Fibroblast of the conjunctiva (primary cell): ENCODE measurements around the gene MS4A4E.
"Not testable (repeated sequence)": the region's sequence is repeated elsewhere in the genome, so short reads cannot be mapped to it uniquely, and the experiment has no call there.

Source experiments
- DNase-seq: peaks from one replicate; pipeline ENCODE4 v3.0.0-alpha.2; 2010; ENCODE audit warnings: low read depth

The MS4A4E gene

GRCh38 chr11:60221181-60221580 lies 21.8 kb downstream of the MS4A4E start:
- DNase-seq, result no peak

DNA sequence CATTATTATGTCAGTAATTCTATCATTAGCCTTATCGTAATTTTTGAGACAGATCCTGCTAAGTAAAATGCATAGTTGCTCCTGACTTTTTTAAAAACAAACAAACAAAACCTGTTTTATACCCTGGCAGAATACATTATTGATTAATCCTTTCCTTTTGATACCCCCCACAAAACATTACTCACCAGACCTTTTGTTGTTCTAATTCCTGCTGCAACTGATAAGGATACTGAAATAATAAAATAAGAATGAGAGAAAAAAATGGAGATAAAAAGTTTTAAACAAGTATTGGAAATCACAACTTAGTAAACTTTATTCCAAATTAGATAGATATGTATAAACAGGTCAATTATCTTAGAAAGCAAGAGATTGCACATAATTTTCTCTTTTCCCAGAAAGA lies 28.6 kb downstream of the MS4A4E start:
- DNase-seq, result no peak

DNA sequence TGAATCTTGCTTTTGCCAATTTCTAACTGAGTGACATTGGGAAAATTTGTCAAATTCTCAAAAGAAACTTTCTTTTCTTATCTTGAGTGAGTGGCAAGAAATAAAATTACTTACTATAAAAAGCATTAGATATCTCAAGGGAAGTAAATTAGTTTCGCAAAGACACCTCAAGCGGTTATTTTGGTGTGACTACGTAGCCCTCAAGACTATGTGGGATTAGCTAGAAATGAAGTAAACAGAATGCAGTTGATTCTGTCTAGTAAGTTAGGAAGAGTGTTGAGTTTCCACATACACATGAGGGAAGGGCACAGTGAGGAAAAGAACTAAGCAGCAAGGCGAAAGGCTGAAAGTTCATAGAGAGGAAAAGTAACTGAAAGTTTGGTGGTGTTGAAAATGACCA lies 31.7 kb downstream of the MS4A4E start:
- no peak for DNase-seq

GRCh38 chr11:60209977-60210376 lies 33.0 kb downstream of the MS4A4E start:
- DNase-seq, result no peak

DNA sequence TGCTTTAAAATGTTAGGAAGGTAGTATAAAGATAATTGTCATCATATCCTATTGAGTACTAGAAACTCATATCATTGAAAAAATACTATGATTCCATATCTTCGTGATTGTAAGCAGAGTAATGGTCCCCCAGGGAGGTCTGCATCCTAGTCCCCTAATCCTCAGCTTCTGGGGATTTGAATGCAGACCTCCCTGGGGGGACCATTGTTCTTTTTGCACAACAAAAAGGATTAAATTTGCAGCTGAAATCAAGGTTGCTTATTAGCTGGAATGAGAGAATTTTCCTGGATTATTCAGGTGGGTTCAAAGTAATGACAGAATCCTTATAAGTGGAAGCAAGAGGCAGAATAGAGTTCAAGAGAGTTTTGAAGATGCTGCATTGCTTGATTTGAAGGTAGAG lies 34.0 kb downstream of the MS4A4E start:
- no peak for DNase-seq

DNA sequence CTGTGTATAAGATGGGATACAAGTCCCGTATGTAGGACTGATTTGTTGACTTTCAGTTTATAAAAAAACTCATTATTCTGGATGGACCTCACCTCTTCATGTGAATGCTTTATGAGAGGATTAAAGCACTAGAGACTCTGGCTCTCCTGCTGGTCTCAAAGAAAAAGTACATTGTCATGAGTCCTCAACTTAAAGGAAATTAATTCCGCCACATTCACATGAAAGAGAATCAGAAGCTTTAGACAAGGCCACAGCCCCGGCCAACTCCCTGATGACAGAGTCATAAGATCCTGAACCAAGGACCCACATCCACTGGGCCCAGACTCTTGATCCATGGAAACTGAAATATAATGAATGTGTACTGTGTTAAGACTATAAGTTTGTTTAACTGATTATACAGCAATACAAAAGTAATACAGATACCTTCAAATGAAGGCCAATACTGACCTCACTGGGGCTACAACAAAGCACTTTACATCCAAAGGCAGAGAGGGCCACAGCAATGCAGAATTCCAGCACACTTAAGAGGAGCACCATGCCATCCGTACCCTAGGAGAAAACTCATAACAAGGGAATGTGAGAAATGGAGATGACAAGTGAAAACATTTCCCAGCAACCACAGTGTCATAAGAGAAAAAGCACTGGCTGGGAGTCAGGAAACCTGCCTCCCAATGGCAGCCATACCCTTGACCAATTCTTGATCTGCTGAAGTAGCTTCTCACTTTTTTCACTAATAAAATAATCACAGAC lies 34.6 kb downstream of the MS4A4E start:
- DNase-seq, result no peak

GRCh38 chr11:60206616-60207015 lies 36.3 kb downstream of the MS4A4E start:
- no peak for DNase-seq

DNA sequence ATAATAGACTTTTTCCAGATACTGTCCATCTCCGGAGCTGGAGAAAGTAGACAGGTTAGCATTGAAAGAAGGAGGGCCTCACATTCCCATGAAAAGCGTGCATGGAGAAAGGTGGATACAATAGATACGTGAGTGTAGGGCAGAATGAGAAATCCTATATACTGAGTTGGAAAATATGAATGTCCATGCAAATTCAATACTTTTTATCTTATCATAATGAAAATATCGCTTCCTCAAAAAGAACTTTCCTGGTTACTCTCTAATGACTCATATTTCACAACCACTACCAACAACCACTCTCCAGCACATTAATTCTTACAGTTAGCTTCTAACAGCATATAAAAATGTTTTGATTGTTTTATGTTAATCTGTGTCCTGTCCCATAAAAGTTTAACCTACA lies 38.0 kb downstream of the MS4A4E start:
- no peak for DNase-seq

DNA sequence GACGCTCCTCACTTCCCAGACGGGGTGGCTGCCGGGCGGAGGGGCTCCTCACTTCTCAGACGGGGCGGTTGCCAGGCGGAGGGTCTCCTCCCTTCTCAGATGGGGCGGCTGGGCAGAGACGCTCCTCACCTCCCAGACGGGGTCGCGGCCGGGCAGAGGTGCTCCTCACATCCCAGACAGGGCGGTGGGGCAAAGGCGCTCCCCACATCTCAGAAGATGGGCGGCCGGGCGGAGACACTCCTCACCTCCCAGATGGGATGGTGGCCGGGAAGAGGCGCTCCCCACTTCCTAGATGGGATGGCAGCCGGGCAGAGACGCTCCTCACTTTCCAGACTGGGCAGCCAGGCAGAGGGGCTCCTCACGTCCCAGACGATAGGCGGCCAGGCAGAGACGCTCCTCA lies 41.6 kb downstream of the MS4A4E start:
- DNase-seq, result not testable (repeated sequence)

DNA sequence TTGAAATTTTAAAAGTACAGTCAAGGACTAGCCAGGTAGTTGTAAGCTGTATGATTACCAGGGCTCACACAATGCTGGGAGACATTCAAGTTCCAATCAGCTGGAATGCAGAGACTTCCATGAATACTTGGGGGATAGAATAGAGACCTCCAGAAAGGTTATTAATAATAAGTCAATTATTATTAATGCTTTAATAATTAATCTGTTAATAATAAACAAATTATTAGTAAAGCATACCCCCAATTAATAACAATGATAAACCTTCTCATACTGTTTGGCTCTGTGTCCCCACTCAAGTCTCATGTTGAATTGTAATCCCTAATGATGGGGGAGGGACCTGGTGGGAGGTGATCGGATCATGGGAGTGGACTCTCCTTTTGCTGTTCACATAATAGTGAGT lies 45.5 kb downstream of the MS4A4E start:
- no peak for DNase-seq

GRCh38 chr11:60195923-60196368 lies 47.0 kb downstream of the MS4A4E start:
- DNase-seq, result no peak

GRCh38 chr11:60194511-60194910 lies 48.4 kb downstream of the MS4A4E start:
- DNase-seq, result no peak

DNA sequence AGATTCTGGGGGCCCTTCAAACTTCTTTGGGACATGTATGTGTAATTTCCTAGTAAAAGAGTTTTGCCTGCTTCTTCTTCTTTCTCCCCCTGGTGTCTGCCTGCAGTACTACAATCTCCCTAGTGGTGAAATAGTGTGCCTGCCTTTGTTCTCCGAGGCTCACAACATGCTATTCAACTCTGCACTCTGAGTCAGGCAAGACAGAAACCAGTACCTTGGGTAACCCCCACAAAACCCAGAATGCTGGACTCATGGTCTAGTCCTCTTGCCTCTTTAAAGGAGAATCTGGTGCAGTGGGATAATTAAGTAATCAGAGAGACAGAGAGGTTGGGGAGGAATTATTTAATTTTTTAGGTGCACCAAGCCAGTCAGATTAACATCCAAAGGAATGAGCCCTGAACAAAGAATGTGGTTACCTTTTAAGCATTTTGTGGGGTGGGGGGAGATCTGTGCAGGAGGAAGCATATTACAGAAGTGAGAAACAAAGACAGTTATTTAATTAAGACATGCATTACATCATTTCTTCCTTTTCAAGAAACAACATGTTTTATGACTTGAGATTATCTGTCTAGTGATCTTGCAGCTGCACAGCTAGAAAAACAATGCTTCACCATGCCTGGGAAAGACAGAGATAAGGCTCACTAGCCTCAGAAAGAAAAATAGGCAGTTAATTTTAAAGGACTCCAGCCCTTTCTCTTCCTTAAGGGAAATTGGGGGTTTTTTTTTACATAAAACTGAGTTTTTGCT lies 49.1 kb downstream of the MS4A4E start:
- no peak for DNase-seq

DNA sequence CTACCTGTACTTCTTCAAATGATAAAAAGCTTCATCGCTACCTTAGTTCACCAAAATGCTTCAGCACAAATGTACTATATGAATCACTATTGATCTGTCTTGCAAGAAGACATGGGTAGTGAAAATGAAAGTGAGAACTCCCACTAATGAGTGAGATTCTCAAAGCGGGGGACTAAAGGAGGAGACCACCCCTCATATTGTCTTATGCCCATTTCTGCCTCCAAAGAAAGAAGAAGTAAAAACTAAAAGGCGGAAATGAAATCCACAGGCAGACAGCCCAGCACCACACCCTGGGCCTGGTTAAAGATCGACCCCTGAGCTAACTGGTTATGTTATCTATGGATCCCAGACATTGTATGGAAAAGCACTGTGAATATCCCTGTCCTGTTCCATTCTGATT lies 50.4 kb downstream of the MS4A4E start:
- DNase-seq, result not testable (repeated sequence)

GRCh38 chr11:60188481-60188880 lies 54.5 kb downstream of the MS4A4E start:
- DNase-seq, result not testable (repeated sequence)

DNA sequence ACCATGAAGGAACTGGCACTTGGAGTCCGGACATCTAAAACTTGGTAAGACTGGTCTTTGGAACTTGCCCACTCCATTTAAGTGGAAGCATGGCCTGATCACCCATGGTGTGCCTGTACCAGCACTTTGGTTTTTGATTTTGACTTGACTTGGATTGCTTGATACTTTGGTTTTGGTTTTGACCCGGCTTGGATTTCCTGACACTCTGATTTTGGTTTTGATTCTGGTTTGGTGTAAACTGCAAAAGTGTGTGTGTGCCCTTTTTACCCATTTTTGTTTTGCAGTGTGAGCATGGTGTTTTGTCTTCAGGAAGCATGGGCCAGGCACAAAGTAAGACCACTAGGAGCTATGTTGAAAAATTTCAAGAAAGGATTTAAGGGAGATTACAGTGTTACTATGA lies 56.8 kb downstream of the MS4A4E start:
- DNase-seq, result not testable (repeated sequence)

DNA sequence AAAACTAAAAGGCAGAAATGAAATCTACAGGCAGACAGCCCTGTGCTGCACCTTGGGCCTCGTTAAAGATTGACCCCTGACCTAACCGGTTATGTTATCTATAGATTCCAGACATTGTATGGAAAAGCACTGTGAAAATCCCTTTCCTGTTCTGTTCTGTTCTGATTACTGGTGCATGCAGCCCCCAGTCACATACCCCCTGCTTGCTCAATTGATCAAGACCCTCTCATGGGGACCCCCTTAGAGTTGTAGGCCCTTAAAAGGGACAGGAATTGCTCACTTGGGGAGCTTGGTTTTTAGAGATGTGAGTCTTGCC lies 57.5 kb downstream of the MS4A4E start:
- not testable (repeated sequence) for DNase-seq

DNA sequence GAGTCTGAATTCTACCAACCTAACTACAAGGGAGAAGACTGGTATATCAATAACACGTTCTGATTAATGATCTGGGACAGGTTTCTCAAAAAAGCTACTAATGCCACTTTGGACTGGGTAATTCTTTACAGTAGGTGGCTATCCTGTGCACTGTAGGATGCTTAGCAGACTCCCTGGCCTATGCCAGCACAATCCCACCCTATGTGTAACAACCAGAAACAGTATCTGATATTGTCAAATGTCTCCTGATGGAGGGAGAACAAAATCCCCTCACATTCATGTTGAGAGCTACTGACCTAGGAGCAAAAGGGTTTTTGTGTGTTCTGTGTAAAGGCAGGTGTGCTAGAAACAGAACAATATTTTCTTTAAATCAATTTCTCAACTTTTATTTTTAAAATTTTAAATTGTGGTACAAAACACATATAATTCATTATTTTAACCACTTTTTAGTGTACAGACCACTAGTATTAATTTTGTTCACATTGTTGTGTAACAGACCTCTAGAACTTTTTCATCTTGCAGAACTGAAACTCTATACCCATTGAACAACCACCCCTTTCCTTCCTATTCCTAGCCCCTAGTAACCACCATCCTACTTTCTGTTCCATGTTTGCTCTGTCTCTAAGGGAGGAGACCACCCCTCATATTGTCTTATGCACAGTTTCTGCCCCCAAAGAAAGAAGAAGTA lies 58.0 kb downstream of the MS4A4E start:
- DNase-seq, result no peak

DNA sequence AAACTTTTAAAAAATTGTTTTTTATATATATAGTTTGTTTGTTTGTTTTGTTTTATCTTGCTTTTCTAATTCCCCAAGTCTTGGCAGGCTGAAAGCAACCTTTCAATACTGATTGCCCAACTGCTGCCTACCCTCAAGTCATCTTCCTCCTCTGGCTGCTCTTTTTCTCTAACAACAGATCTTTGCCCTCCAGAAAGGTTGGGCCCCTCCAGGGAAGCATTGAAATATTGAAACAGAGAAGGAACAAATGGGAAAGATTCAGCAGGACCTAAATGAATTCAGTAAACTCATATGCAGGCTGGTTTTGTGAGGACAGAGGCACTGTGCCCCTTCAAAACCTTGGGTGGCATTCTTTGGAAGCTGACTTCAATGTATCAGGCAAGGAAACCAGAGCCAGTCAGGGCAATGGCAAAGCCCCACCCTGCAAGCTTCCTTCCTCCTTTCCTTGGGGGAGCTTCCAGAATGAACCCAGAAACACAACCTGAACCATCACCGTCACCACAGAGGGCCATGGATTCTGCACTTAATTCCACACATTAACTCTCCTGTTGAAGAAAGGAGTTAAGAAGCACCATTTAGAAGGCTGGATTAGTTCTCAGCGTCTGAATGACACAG lies 59.2 kb downstream of the MS4A4E start:
- DNase-seq, result no peak

GRCh38 chr11:60182541-60183330 lies 60.2 kb downstream of the MS4A4E start, which contains the start of gene MS4A6A:
MS4A6A (minus strand) TSS chr11:60183083; CDS start chr11:60181727, 1,356 bp downstream.
- DNase-seq, result no peak

GRCh38 chr11:60175860-60176275 lies 67.1 kb downstream of the MS4A4E start:
- DNase-seq, result no peak

- no peak for DNase-seq
Measured at GRCh38 chr11:60172011-60172410, 70.9 kb downstream of the MS4A4E start.
